K562 (cell line): ENCODE results near the gene COL13A1.

Experiments
- CBX3 ChIP-seq, 2 experiments: IDR thresholded peaks; 1 replicate in 1 of 2; 2 replicates in 1 of 2; pipeline ENCODE4 v1.6.1; 2012; ENCODE audit warnings: inconsistent platforms in 2 of 2, low read length in 2 of 2, borderline replicate concordance in 1 of 2, control low read depth in 1 of 2
- MAZ ChIP-seq, 2 experiments: fragments of 450-650 bp in 1 of 2; sonication (generic) in 1 of 2; formaldehyde crosslinking; IDR thresholded peaks in 1 of 2; conservative IDR thresholded peaks in 1 of 2; 2 replicates each; pipeline versions ENCODE4 v1.4.0 to v1.5.0; 2020; ENCODE audit warnings: mild to moderate bottlenecking in 1 of 2, missing genetic modification reagents in 1 of 2
- MYC ChIP-seq, 2 experiments: fragments of 250-450 bp in 1 of 2; sonication (Bioruptor Pico) in 1 of 2; IDR thresholded peaks; 2 replicates each; pipeline versions ENCODE4 v1.5.1 to v1.6.1; 2012 to 2021; ENCODE audit warnings: low read depth in 2 of 2, borderline replicate concordance in 1 of 2, improper control_type of control experiment in 1 of 2, low read length in 1 of 2, mild to moderate bottlenecking in 1 of 2, moderate library complexity in 1 of 2
- PRPF4 ChIP-seq: fragments of 200-400 bp; formaldehyde crosslinking; IDR thresholded peaks from one replicate; pipeline ENCODE4 v1.6.1; 2017; ENCODE audit warnings: low read length, low read depth, mild to moderate bottlenecking; ENCODE audit not compliant: insufficient read depth, poor library complexity, severe bottlenecking
- TARDBP ChIP-seq: fragments of 450-650 bp; IDR thresholded peaks from 2 replicates; pipeline ENCODE4 v1.6.1; 2016
- ZEB2 ChIP-seq: fragments of 450-650 bp; IDR thresholded peaks from 2 replicates; pipeline ENCODE4 v1.6.1; 2016
- ZFP36 ChIP-seq: fragments of 150-350 bp; IDR thresholded peaks from 2 replicates; pipeline ENCODE4 v1.6.1; 2018; ENCODE audit warnings: low read length, low read depth; ENCODE audit not compliant: partially characterized antibody
- ZKSCAN3 ChIP-seq: fragments of 250-450 bp; sonication (Bioruptor Pico); IDR thresholded peaks from 2 replicates; pipeline ENCODE4 v1.4.0; 2020

DNA sequence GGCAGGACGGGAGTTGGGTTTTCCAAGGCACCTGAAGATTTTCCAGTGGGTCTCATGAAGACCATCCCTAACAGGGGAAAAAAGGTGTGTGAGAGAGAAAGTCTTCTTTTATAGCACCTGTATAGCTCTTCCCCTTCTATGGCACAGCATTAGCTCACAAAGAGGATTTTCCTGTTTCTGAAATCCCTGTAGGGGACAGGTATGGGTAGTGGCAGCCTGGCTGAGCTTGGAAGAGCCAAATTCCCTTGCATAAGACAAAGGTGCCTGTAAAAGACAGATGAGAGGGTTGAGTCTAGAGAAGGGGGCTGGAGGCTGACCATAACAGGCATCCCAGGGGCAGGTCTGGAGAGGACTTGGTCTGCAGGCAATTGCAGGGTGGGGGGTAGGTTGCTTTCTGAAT is 63.7 kb downstream of the COL13A1 start:
- no peak for TF ChIP-seq MYC (IDR thresholded peaks at IDR 0.05; ENCODE audit: low read depth, low read length)
- TF ChIP-seq MYC (CRISPR knock-in tag; IDR thresholded peaks at IDR 0.05; ENCODE audit: borderline replicate concordance, low read depth): no peak
- no peak for TF ChIP-seq PRPF4
- no peak for TF ChIP-seq ZFP36
- TF ChIP-seq TARDBP: no peak
- no peak for TF ChIP-seq ZEB2
- TF ChIP-seq ZKSCAN3 (CRISPR knock-in tag): no peak
- no peak for TF ChIP-seq MAZ (CRISPR knock-in tag; conservative IDR thresholded peaks at IDR 0.05 in 1 of 2, IDR thresholded peaks at IDR 0.05 in 1 of 2)
- TF ChIP-seq CBX3 (IDR thresholded peaks at IDR 0.05; ENCODE audit: borderline replicate concordance in 1 of 2, low read length in 2 of 2): no peak
